Calu3 (cell line): ENCODE results near the gene THOC6. TPM values are rescaled to one million over a fixed set of nuclear protein-coding genes. Genes with fewer than 3 reads are reported as not detected.

Experiments
- BruUV-seq: library from RNA; stranded (reverse); fragments of 400-500 nt; replicated peaks from 2 replicates; lab custom pipeline; 2021; lab: Mats Ljungman, UMichigan
- CTCF ChIA-PET: fragments of 300-600 bp; sonication (Branson Sonifier 250); formaldehyde crosslinking; loops from one replicate; lab custom pipeline; 2022; ENCODE audit warnings: antibody characterized with exemption; lab: Charles Lee
- DNase-seq: peaks from one replicate; pipeline ENCODE4 v3.0.0; 2022
- H3K27ac Mint-ChIP-seq: one replicate; pipeline ENCODE4 v1.8.0; 2022; ENCODE audit warnings: mixed read lengths; ENCODE audit not compliant: unreplicated experiment
- H3K27me3 Mint-ChIP-seq: one replicate; pipeline ENCODE4 v1.8.0; 2022; ENCODE audit warnings: mixed read lengths; ENCODE audit not compliant: unreplicated experiment
- H3K36me3 Mint-ChIP-seq: one replicate; pipeline ENCODE4 v1.8.0; 2022; ENCODE audit warnings: mild to moderate bottlenecking, moderate library complexity, mixed read lengths; ENCODE audit not compliant: insufficient read depth, unreplicated experiment
- H3K4me1 Mint-ChIP-seq: one replicate; pipeline ENCODE4 v1.8.0; 2022; ENCODE audit warnings: mild to moderate bottlenecking, low read depth, mixed read lengths; ENCODE audit not compliant: unreplicated experiment
- H3K4me3 Mint-ChIP-seq: one replicate; pipeline ENCODE4 v1.8.0; 2022; ENCODE audit warnings: mild to moderate bottlenecking, low read depth, moderate library complexity, mixed read lengths; ENCODE audit not compliant: unreplicated experiment
- H3K9me3 Mint-ChIP-seq: one replicate; pipeline ENCODE4 v1.8.0; 2022; ENCODE audit warnings: low read depth, mixed read lengths; ENCODE audit not compliant: unreplicated experiment
- CTCF ChIP-seq: fragments of 200-600 bp; IDR thresholded peaks from one replicate; pipeline ENCODE4 v1.8.0; 2022; ENCODE audit warnings: antibody characterized with exemption; ENCODE audit not compliant: unreplicated experiment
- intact Hi-C: fragments of 100-400 bp; cut with micrococcal nuclease; formaldehyde crosslinking; loops from one replicate; pipeline ENCODE4 v1.10.0; 2022; ENCODE audit not compliant: unreplicated experiment
- total RNA-seq: library from RNA; stranded (reverse); gene quantifications from 2 replicates; pipeline ENCODE4 v1.2.3, GENCODE V29; 2022

THOC6 gene
- total RNA-seq, 1 experiment from 2014 or later, result 50.8 TPM

- TSS peak; percentile 28 for BruUV-seq
- Mint-ChIP-seq H3K27ac (peak overlapping the region; percentile 91), H3K27me3 (no peaks in the 10 kb centered on the region), H3K9me3 (no peaks in the 10 kb centered on the region), H3K4me1 (peaks cover 42% of the 10 kb centered on the region), H3K36me3 (peaks cover 88% of the 10 kb centered on the region), H3K4me3 (peak overlapping the region; percentile 87)
- CTCF ChIA-PET, result interaction anchor here (1.2 to 7.7 kb wide), 4 partner anchors 17 to 54 kb away, joined by 4 to 126 read pairs (median 10); partner anchors contain the start of genes CLDN6, HCFC1R1, THOC6 and TNFRSF12A
- peak; percentile 76 for DNase-seq
- intact Hi-C loops, result no loop called here
- TF ChIP-seq CTCF, result no peak
Observed at GRCh38 chr16:3004781-3005284, 19.0 kb upstream of the THOC6 start.

- TSS peak; percentile 40 for BruUV-seq
- peaks cover 37% of the 10 kb centered on the region for H3K4me1 Mint-ChIP-seq
Observed at GRCh38 chr16:3007059-3007956, 16.5 kb upstream of the THOC6 start.

GRCh38 chr16:3007957-3008689 lies 15.7 kb upstream of the THOC6 start:
- peak; percentile 30 for DNase-seq
- H3K4me3 Mint-ChIP-seq, result peak overlapping the region; percentile 87
- intact Hi-C loops, result loop anchor here (1.0 kb wide), 1 partner anchor 12 kb away; the partner anchor contains the start of gene TNFRSF12A
- H3K36me3 Mint-ChIP-seq, result peaks cover 92% of the 10 kb centered on the region
- H3K27me3 Mint-ChIP-seq, result no peaks in the 10 kb centered on the region
- peaks cover 45% of the 10 kb centered on the region for H3K4me1 Mint-ChIP-seq
- no TSS peak for BruUV-seq
- TF ChIP-seq CTCF, result no peak
- CTCF ChIA-PET, result interaction anchor here (1.0 to 7.7 kb wide), 3 partner anchors 13 to 24 kb away, joined by 5 to 126 read pairs (median 5); partner anchors contain the start of genes CLDN6, HCFC1R1, THOC6 and TNFRSF12A
- peak overlapping the region; percentile 76 for H3K27ac Mint-ChIP-seq
- H3K9me3 Mint-ChIP-seq, result no peaks in the 10 kb centered on the region

More at GRCh38 chr16:3007059-3007956, 16.5 kb upstream of the THOC6 start:
- CTCF ChIA-PET, result interaction anchor here (1.0 to 7.7 kb wide), 3 partner anchors 13 to 24 kb away, joined by 5 to 126 read pairs (median 5); partner anchors contain the start of genes CLDN6, HCFC1R1, THOC6 and TNFRSF12A
- Mint-ChIP-seq H3K36me3 (peaks cover 92% of the 10 kb centered on the region), H3K27me3 (no peaks in the 10 kb centered on the region), H3K27ac (peak overlapping the region; percentile 76), H3K4me3 (peak overlapping the region; percentile 87), H3K9me3 (no peaks in the 10 kb centered on the region)
- TF ChIP-seq CTCF, result no peak
- intact Hi-C loops, result loop anchor here (1.0 kb wide), 1 partner anchor 13 kb away; the partner anchor contains the start of gene TNFRSF12A
- DNase-seq, result peak; percentile 52

- no peak for DNase-seq
- H3K27me3 Mint-ChIP-seq, result no peaks in the 10 kb centered on the region
- no peak for TF ChIP-seq CTCF
- no TSS peak for BruUV-seq
- peaks cover 93% of the 10 kb centered on the region for H3K36me3 Mint-ChIP-seq
- CTCF ChIA-PET, result interaction anchor here (7.7 kb wide), 1 partner anchor 13 kb away, joined by 126 read pairs; the partner anchor contains the start of genes CLDN6, HCFC1R1, THOC6 and TNFRSF12A
- H3K9me3 Mint-ChIP-seq, result no peaks in the 10 kb centered on the region
- peak overlapping the region; percentile 76 for H3K27ac Mint-ChIP-seq
- intact Hi-C loops, result no loop called here
- peaks cover 51% of the 10 kb centered on the region for H3K4me1 Mint-ChIP-seq
- H3K4me3 Mint-ChIP-seq, result peak overlapping the region; percentile 87
Observed at GRCh38 chr16:3008690-3009037, 15.2 kb upstream of the THOC6 start.
